Measurements from ENCODE around the gene RBM26. TPM values are rescaled to one million over a fixed set of nuclear protein-coding genes. Genes with fewer than 3 reads are reported as not detected.

Gene RBM26
- total and polyA plus RNA-seq, 2 experiments from 2014 or later = 22.9 to 41.3 TPM

DNA sequence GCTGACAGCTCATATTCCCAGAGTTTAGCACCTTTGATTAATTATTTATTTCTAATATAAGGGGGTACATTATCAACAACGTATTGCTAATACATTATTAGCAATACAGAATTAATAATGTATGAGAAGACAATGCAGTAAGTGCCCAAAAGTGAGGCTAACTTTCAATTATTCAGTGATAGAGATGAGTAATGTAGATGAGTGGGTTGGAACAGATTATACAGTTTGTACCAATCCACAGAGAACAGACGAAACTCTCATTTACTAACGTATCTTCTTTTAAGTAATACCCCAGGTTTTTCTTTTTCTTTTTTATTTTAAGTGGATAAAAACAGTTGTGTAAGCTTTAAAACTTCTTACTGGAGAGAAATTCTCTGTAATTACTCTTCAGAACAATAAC, 36.7 kb upstream of the RBM26 start:
- Histone ChIP-seq H3K9me3 (ENCODE audit: low read depth) (no peaks in the 10 kb centered on the region), H3K27ac (no peak overlapping the region)

DNA sequence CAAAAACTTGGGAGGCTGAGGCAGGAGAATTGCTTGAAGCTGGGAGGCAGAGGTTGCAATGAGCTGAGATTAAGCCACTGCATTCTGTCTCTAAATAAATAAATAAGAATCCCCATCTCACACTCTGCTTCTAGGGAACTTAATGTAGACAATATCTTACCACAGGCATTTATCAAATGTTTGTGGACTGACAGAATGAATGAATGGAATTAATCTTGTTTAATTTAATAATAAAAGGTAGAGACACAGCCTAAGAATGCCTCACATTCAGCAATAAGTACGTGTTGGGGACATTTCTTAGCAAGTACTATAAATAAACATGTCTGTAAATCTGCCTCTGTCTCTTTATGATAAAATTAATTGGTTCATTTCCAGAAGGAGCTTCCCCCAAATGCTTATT, 36.2 kb upstream of the RBM26 start:
- Histone ChIP-seq H3K9me3 (ENCODE audit: low read depth) (no peaks in the 10 kb centered on the region), H3K27me3 (no peaks in the 10 kb centered on the region), H3K4me3 (no peak overlapping the region), H3K4me1 (ENCODE audit: low read depth) (no peaks in the 10 kb centered on the region), H3K27ac (no peak overlapping the region), H3K36me3 (no peaks in the 10 kb centered on the region)
- TF ChIP-seq, protein P1, sequence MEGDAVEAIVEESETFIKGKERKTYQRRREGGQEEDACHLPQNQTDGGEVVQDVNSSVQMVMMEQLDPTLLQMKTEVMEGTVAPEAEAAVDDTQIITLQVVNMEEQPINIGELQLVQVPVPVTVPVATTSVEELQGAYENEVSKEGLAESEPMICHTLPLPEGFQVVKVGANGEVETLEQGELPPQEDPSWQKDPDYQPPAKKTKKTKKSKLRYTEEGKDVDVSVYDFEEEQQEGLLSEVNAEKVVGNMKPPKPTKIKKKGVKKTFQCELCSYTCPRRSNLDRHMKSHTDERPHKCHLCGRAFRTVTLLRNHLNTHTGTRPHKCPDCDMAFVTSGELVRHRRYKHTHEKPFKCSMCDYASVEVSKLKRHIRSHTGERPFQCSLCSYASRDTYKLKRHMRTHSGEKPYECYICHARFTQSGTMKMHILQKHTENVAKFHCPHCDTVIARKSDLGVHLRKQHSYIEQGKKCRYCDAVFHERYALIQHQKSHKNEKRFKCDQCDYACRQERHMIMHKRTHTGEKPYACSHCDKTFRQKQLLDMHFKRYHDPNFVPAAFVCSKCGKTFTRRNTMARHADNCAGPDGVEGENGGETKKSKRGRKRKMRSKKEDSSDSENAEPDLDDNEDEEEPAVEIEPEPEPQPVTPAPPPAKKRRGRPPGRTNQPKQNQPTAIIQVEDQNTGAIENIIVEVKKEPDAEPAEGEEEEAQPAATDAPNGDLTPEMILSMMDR (IDR thresholded peaks at IDR 0.05; ENCODE audit: low read depth, low read length) = no peak
- no peak for DNase-seq (ENCODE audit: low read depth in 1 of 2, low spot score in 1 of 2)

More for the DNA sequence above, 36.7 kb upstream of the RBM26 start:
- H3K36me3 ChIP-seq = no peaks in the 10 kb centered on the region
- H3K4me1 ChIP-seq (ENCODE audit: low read depth) = no peaks in the 10 kb centered on the region
- DNase-seq (ENCODE audit: low read depth in 1 of 2, low spot score in 1 of 2) = no peak
- H3K4me3 ChIP-seq = no peak overlapping the region
- TF ChIP-seq, protein P1 (IDR thresholded peaks at IDR 0.05; ENCODE audit: low read depth, low read length) = no peak
- H3K27me3 ChIP-seq = no peaks in the 10 kb centered on the region

DNA sequence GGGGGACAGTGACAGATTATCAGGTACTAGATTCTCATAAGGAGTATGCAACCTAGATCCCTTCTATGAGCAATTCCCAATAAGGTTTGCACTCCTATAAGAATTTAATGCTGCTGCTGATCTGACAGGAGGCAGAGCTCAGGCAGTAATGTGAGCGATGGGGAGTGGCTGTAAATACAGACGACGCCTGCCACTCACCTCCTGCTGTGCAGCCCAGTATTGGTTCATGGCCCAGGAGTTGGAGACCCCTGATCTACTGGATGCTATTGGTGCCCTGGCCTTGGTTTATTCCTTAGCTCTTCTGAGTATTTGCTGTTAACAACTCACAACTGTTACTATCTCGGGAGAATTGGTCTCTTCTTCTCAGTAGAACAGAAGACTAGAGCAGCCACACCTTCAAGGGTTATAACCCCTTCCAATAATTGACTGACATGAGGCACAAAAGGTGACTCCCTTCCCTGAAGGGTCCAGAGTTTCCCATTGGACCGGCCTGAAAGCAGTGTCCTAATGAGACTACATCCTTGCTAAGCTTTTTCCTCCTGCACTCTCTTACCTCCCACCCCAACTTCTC, 35.0 kb upstream of the RBM26 start:
- no peaks in the 10 kb centered on the region for H3K9me3 ChIP-seq (ENCODE audit: low read depth)
- TF ChIP-seq, protein P1 (IDR thresholded peaks at IDR 0.05; ENCODE audit: low read depth, low read length) = no peak

DNA sequence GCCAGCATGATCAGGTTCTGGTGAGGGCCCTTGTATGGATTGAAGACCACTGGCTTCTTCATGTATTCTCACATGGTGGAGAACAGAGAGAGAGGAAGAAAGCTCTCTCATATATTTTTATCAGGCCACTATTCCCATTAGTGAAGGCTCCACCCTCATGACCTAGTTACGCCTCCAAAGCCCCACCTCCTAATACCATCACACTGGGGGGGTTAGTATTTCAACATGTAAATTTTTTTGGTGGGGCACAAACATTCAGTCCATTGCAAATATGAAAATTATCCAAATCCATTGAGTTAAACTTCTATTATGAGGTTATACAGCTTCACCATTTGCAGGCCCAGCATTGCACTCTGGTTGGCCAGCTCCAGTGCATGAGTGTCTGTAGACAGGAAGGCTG, 33.2 kb upstream of the RBM26 start:
- Histone ChIP-seq H3K4me1 (ENCODE audit: low read depth) (no peaks in the 10 kb centered on the region), H3K27ac (no peak overlapping the region), H3K9me3 (ENCODE audit: low read depth) (no peaks in the 10 kb centered on the region), H3K27me3 (no peaks in the 10 kb centered on the region), H3K4me3 (no peak overlapping the region), H3K36me3 (no peaks in the 10 kb centered on the region)
- TF ChIP-seq, protein P1 (IDR thresholded peaks at IDR 0.05; ENCODE audit: low read depth, low read length) = no peak
- DNase-seq (ENCODE audit: low read depth in 1 of 2, low spot score in 1 of 2) = no peak

More for the DNA sequence above, 35.0 kb upstream of the RBM26 start:
- no peak overlapping the region for H3K27ac ChIP-seq
- no peak overlapping the region for H3K4me3 ChIP-seq
- no peak for DNase-seq (ENCODE audit: low read depth in 1 of 2, low spot score in 1 of 2)
- no peaks in the 10 kb centered on the region for H3K27me3 ChIP-seq
- H3K36me3 ChIP-seq = no peaks in the 10 kb centered on the region
- no peaks in the 10 kb centered on the region for H3K4me1 ChIP-seq (ENCODE audit: low read depth)

DNA sequence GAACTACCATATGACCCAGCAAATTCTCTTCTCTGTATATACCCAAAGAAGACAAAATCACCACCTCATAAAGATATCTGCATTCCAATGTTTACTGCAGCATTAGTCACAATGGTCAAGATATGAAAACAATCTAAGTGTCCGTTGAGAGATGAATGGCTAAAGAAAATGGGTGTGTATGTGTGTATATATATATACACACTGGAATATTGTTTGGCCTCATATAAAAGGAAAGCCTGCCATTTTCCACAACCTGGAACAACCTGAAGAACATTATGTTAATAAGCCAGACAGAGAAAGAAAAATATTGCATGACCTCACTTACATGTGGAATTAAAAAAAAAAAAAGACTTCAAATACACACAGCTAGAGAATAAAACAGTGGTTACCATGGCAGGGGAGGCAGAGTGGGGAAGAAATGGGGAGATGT, 29.5 kb upstream of the RBM26 start:
- H3K27ac ChIP-seq = no peak overlapping the region
- no peak overlapping the region for H3K4me3 ChIP-seq
- H3K9me3 ChIP-seq (ENCODE audit: low read depth) = no peaks in the 10 kb centered on the region
- H3K27me3 ChIP-seq = no peaks in the 10 kb centered on the region
- TF ChIP-seq, protein P1 (IDR thresholded peaks at IDR 0.05; ENCODE audit: low read depth, low read length) = no peak
- H3K4me1 ChIP-seq (ENCODE audit: low read depth) = no peaks in the 10 kb centered on the region
- DNase-seq (ENCODE audit: low read depth in 1 of 2, low spot score in 1 of 2) = peak in 1 of 2 donors; percentile 49
- no peaks in the 10 kb centered on the region for H3K36me3 ChIP-seq

Data from cardiac muscle cell (in vitro differentiated cells and primary cell).